GM12878 (cell line): Measurements from ENCODE around the gene SLC2A3.

Source experiments
- BACH1 ChIP-seq: fragments of 450-650 bp; IDR thresholded peaks from 2 replicates; pipeline ENCODE4 v1.6.1; 2017; ENCODE audit warnings: mild to moderate bottlenecking, borderline replicate concordance
- CBX3 ChIP-seq: fragments of 200-600 bp; sonication (generic); IDR thresholded peaks from 2 replicates; pipeline ENCODE4 v1.6.1; 2016; ENCODE audit warnings: low read depth, borderline replicate concordance
- PAX8 ChIP-seq: fragments of 450-650 bp; IDR thresholded peaks from 2 replicates; pipeline ENCODE4 v1.6.1; 2017; ENCODE audit warnings: mild to moderate bottlenecking, moderate library complexity
- POLR2A ChIP-seq: IDR thresholded peaks from 2 replicates; pipeline ENCODE4 v1.6.1; 2011; ENCODE audit warnings: low read depth, mild to moderate bottlenecking, low read length
- ZNF274 ChIP-seq: IDR thresholded peaks from one replicate; pipeline ENCODE4 v1.8.0; 2011; ENCODE audit not compliant: insufficient read length, insufficient read depth
- TF ChIP-seq, protein P1 (sequence below), 3 experiments: IDR thresholded peaks in 2 of 3; conservative IDR thresholded peaks in 1 of 3; 2 replicates each; pipeline ENCODE4 v1.5.1; 2011; ENCODE audit warnings: low read depth in 3 of 3, low read length in 3 of 3, mild to moderate bottlenecking in 3 of 3, control low read depth in 2 of 3, moderate library complexity in 2 of 3, inconsistent platforms in 1 of 3, mixed read lengths in 1 of 3; ENCODE audit not compliant: control insufficient read depth in 2 of 3, insufficient read depth in 1 of 3; ENCODE audit errors: extremely low read depth in 1 of 3

GRCh38 chr12:7937833-7938506 lies 2.0 kb upstream of the SLC2A3 start:
- TF ChIP-seq, protein P1, sequence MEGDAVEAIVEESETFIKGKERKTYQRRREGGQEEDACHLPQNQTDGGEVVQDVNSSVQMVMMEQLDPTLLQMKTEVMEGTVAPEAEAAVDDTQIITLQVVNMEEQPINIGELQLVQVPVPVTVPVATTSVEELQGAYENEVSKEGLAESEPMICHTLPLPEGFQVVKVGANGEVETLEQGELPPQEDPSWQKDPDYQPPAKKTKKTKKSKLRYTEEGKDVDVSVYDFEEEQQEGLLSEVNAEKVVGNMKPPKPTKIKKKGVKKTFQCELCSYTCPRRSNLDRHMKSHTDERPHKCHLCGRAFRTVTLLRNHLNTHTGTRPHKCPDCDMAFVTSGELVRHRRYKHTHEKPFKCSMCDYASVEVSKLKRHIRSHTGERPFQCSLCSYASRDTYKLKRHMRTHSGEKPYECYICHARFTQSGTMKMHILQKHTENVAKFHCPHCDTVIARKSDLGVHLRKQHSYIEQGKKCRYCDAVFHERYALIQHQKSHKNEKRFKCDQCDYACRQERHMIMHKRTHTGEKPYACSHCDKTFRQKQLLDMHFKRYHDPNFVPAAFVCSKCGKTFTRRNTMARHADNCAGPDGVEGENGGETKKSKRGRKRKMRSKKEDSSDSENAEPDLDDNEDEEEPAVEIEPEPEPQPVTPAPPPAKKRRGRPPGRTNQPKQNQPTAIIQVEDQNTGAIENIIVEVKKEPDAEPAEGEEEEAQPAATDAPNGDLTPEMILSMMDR (IDR thresholded peaks at IDR 0.05 in 2 of 3, conservative IDR thresholded peaks at IDR 0.05 in 1 of 3; ENCODE audit: control insufficient read depth in 2 of 3, extremely low read depth in 1 of 3, insufficient read depth in 1 of 3, low read depth in 3 of 3, low read length in 3 of 3), result no peak
- TF ChIP-seq ZNF274 (no peak), POLR2A (no peak), CBX3 (no peak), BACH1 (no peak), PAX8 (no peak)
